ENCODE data around the gene SELENOI.

SELENOI gene

GRCh38 chr2:26438926-26439325, 93.0 kb downstream of the SELENOI start:
- Histone ChIP-seq H3K27me3 (no peaks in the 10 kb centered on the region), H3K36me3 (no peaks in the 10 kb centered on the region), H3K4me3 (ENCODE audit: low read depth, low read length) (no peak overlapping the region), H3K4me1 (peaks cover 4% of the 10 kb centered on the region; the same call in 1 of the 2 replicates), H3K9me3 (no peaks in the 10 kb centered on the region)
- DNase-seq: no peak
- TF ChIP-seq CTCF (IDR thresholded peaks at IDR 0.05; ENCODE audit: low read depth, low read length): no peak

GRCh38 chr2:26442301-26442700, 96.4 kb downstream of the SELENOI start:
- no peak for DNase-seq
- Histone ChIP-seq H3K9me3 (no peaks in the 10 kb centered on the region), H3K27me3 (no peaks in the 10 kb centered on the region), H3K4me1 (peaks cover 4% of the 10 kb centered on the region; the same call in 1 of the 2 replicates), H3K4me3 (ENCODE audit: low read depth, low read length) (no peak overlapping the region), H3K36me3 (no peaks in the 10 kb centered on the region)
- TF ChIP-seq CTCF (IDR thresholded peaks at IDR 0.05; ENCODE audit: low read depth, low read length): no peak

- Histone ChIP-seq H3K4me1 (peaks cover 4% of the 10 kb centered on the region; the same call in 1 of the 2 replicates), H3K27me3 (no peaks in the 10 kb centered on the region), H3K9me3 (no peaks in the 10 kb centered on the region), H3K36me3 (no peaks in the 10 kb centered on the region), H3K4me3 (ENCODE audit: low read depth, low read length) (no peak overlapping the region)
- no peak for DNase-seq
- no peak for TF ChIP-seq CTCF (IDR thresholded peaks at IDR 0.05; ENCODE audit: low read depth, low read length)
These were observed 96.8 kb downstream of the SELENOI start for GRCh38 chr2:26442707-26443106.

GRCh38 chr2:26444236-26444635, 98.3 kb downstream of the SELENOI start:
- TF ChIP-seq CTCF (IDR thresholded peaks at IDR 0.05; ENCODE audit: low read depth, low read length): no peak
- no peaks in the 10 kb centered on the region for H3K9me3 ChIP-seq
- H3K4me3 ChIP-seq (ENCODE audit: low read depth, low read length): no peak overlapping the region
- no peaks in the 10 kb centered on the region for H3K36me3 ChIP-seq
- H3K27me3 ChIP-seq: no peaks in the 10 kb centered on the region
- H3K4me1 ChIP-seq: no peaks in the 10 kb centered on the region
- no peak for DNase-seq

Measured in BE2C (cell line).